Spleen (tissue), 13 donors: ENCODE results near the gene RRP1B. TPM values are rescaled to one million over a fixed set of nuclear protein-coding genes. Genes with fewer than 3 reads are reported as not detected.

Source experiments
- DNase-seq: peaks from one replicate; pipeline ENCODE4 v3.0.0-alpha.2; 2020
- H3K27ac ChIP-seq, 8 donors: fragments of 200-600 bp; sonication (generic) in 7 of 8; 1 replicate in 4 of 8; 2 replicates in 4 of 8; pipeline versions ENCODE4 v1.5.0 to v1.8.0; 2016 to 2021; ENCODE audit warnings: inconsistent platforms in 4 of 8, mild to moderate bottlenecking in 4 of 8, moderate library complexity in 1 of 8
- H3K27me3 ChIP-seq, 7 donors: fragments of 200-600 bp; sonication (generic) in 6 of 7; replicated peaks in 1 of 7; 1 replicate in 4 of 7; 2 replicates in 3 of 7; pipeline versions ENCODE4 v1.5.0 to v1.8.0; 2016 to 2021; ENCODE audit warnings: inconsistent platforms in 3 of 7, mild to moderate bottlenecking in 1 of 7
- H3K36me3 ChIP-seq, 6 donors: fragments of 200-600 bp; sonication (generic) in 5 of 6; 1 replicate in 4 of 6; 2 replicates in 2 of 6; pipeline versions ENCODE4 v1.5.0 to v1.8.0; 2016 to 2021; ENCODE audit warnings: inconsistent platforms in 2 of 6
- H3K4me1 ChIP-seq, 6 donors: fragments of 200-600 bp; sonication (generic) in 5 of 6; 1 replicate in 3 of 6; 2 replicates in 3 of 6; pipeline versions ENCODE4 v1.5.0 to v1.8.0; 2016 to 2021; ENCODE audit warnings: inconsistent platforms in 3 of 6
- H3K4me3 ChIP-seq, 8 donors: fragments of 200-600 bp; sonication (generic) in 7 of 8; 1 replicate in 4 of 8; 2 replicates in 4 of 8; pipeline versions ENCODE4 v1.5.0 to v1.8.0; 2016 to 2021; ENCODE audit warnings: inconsistent platforms in 4 of 8, mild to moderate bottlenecking in 4 of 8, moderate library complexity in 2 of 8
- H3K9me3 ChIP-seq, 8 donors: fragments of 200-600 bp; sonication (generic) in 7 of 8; 1 replicate in 4 of 8; 2 replicates in 4 of 8; pipeline versions ENCODE4 v1.5.0 to v1.8.0; 2016 to 2021; ENCODE audit warnings: inconsistent platforms in 4 of 8
- POLR2A ChIP-seq, 3 donors: fragments of 450-650 bp; IDR thresholded peaks; one replicate each; pipeline ENCODE4 v1.5.1; 2017; ENCODE audit warnings: antibody characterized with exemption in 3 of 3, mild to moderate bottlenecking in 1 of 3
- POLR2AphosphoS5 ChIP-seq, 3 donors: sonication (generic); formaldehyde crosslinking; IDR thresholded peaks; one replicate each; pipeline ENCODE4 v1.5.1; 2017; ENCODE audit warnings: antibody characterized with exemption in 3 of 3
- WGBS, 5 donors: extraction: QIAGEN DNeasy Blood & Tissue Kit in 3 of 5; methylation state at CpG; one replicate each; pipeline versions ENCODE4 v1.1.5 to v1.1.7; 2013 to 2018; 5-methylcytosine and 5-hydroxymethylcytosine counted together
- intact Hi-C: fragments of 100-400 bp; cut with DNase I; formaldehyde crosslinking; loops from one replicate; pipeline ENCODE4 v1.15.0; 2023; ENCODE audit warnings: low total_unique reads
- long read RNA-seq, 2 donors: transcript quantifications; one replicate each; lab custom pipeline, GENCODE V29; 2026
- polyA plus RNA-seq, 3 donors: library from polyadenylated mRNA; stranded (reverse); fragments of 200-250 nt; gene quantifications; one replicate each; pipeline ENCODE4 v1.2.1, GENCODE V29; 2013
- total RNA-seq, 7 donors: library from RNA; depleted of rRNA in 3 of 7; stranded (reverse); fragments of >200 nt in 3 of 7; fragmentation: NEBNext Ultra II Directional in 4 of 7; extraction: Animal tissue kit (Norgen Biotek cat#: 25700) in 4 of 7; gene quantifications; one replicate each; pipeline versions ENCODE4 v1.1.0 to v1.2.1, GENCODE V29; 2016 to 2021
- TF ChIP-seq, protein P1 (sequence below), 11 experiments: fragments of 200-600 bp in 7 of 11; fragments of 450-650 bp in 4 of 11; sonication (generic) in 4 of 11; IDR thresholded peaks in 8 of 11; conservative IDR thresholded peaks in 3 of 11; 1 replicate in 7 of 11; 2 replicates in 4 of 11; pipeline versions ENCODE4 v1.4.0 to v1.8.0; 2016 to 2021; ENCODE audit warnings: antibody characterized with exemption in 11 of 11, inconsistent platforms in 4 of 11, mild to moderate bottlenecking in 1 of 11
- donor health status: healthy with polysubstance abuse.
- donor health status: DM: no; HTN: no; CAD: no; lungs with moderate emphysema.
- donor health status: DM: no; HTN: no; CAD: no.
- donor health status: Bipolar disorder and iron deficiency.
- donor health status: healthy.
- donor health status: DM: no; HTN: no; CAD: no.
- donor health status: DM: yes; HTN: yes; CAD: no.

RRP1B gene
- total RNA-seq = 10 to 100 TPM; 25.3 to 28.9 (median 25.7) TPM
- polyA plus RNA-seq = 10 to 100 TPM in 2 of 3 donors, 1 to 10 TPM in 1; 7.9 to 11.6 (median 10.1) TPM
- long read RNA-seq, donor 1 = 0 reads
- long read RNA-seq, donor 2 = 0 reads

DNA sequence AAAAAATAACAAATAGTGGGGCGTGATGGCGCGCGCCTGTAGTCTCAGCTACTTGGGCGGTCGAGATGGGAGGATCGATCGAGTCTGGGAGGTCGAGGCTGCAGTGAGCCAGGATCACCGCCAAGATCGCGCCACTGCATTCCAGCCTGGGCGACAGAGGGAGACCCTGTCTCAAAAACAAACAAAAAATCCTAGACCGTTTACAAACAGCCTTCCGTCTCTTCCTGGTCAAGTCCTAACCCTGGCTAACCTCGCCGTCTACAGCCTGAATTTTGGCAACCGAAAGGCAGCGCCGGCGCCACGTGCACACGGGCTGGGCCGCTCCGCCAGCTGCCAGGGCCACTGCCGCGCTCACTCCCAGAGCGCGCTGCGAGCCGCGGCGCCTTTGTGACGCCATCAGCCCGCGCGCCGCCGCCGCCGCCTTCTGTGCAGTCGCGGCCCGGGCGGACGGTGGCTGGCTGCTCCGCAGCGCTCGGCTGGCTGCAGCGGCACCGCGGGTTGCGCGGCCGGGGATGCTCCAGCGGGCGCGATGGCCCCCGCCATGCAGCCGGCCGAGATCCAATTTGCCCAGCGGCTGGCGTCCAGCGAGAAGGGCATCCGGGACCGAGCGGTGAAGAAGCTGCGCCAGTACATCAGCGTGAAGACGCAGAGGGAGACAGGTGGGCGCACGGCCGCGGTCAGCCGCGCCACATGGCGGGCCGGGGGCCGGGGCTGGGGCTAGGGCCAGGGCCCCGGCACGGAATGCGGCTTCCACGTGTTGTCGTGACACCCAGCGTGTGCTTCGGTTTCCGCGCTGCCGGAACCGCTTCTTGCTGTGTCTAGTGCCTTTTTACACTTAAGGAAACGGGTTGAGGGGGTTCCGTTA lies at the start of gene RRP1B, which contains the start of gene HSF2BP:
TSS of gene RRP1B (plus strand) at position 425 of the 865 bp plus-strand sequence. CDS start at position 530, 105 bp downstream.
TSS of gene HSF2BP (minus strand) at position 353 of the 865 bp plus-strand sequence. CDS start 1,392 bp downstream, outside the sequence.
- H3K27ac ChIP-seq = peak within 1 kb of the TSS; percentile 59 to 92 (median 88)
- peak; percentile 95 for DNase-seq
- no peaks in the 10 kb centered on the region for H3K9me3 ChIP-seq
- H3K27me3 ChIP-seq = peaks cover 0 to 5% (median 0%) of the 10 kb centered on the region in 7 donors
- H3K4me1 ChIP-seq = peaks cover 12 to 70% (median 49%) of the 10 kb centered on the region in 6 donors
- TF ChIP-seq, protein P1, sequence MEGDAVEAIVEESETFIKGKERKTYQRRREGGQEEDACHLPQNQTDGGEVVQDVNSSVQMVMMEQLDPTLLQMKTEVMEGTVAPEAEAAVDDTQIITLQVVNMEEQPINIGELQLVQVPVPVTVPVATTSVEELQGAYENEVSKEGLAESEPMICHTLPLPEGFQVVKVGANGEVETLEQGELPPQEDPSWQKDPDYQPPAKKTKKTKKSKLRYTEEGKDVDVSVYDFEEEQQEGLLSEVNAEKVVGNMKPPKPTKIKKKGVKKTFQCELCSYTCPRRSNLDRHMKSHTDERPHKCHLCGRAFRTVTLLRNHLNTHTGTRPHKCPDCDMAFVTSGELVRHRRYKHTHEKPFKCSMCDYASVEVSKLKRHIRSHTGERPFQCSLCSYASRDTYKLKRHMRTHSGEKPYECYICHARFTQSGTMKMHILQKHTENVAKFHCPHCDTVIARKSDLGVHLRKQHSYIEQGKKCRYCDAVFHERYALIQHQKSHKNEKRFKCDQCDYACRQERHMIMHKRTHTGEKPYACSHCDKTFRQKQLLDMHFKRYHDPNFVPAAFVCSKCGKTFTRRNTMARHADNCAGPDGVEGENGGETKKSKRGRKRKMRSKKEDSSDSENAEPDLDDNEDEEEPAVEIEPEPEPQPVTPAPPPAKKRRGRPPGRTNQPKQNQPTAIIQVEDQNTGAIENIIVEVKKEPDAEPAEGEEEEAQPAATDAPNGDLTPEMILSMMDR (IDR thresholded peaks at IDR 0.05 in 8 of 11, conservative IDR thresholded peaks at IDR 0.05 in 3 of 11) = no peak
- TF ChIP-seq POLR2A (IDR thresholded peaks at IDR 0.05) = peak in 1 of 3 donors; percentile 21
- TF ChIP-seq POLR2AphosphoS5 (IDR thresholded peaks at IDR 0.05) = peak; percentile 82 to 89 (median 89)
- H3K36me3 ChIP-seq = peaks cover 0 to 32% (median 16%) of the 10 kb centered on the region in 6 donors
- intact Hi-C loops = no loop called here
- H3K4me3 ChIP-seq = peak within 1 kb of the TSS; percentile 92 to 100 (median 98)
- WGBS, 5 donors = 9 to 20% (median 11%) methylated on average over 44 to 92 of the region's 92 CpGs

GRCh38 chr21:43611598-43612369 lies 47.6 kb upstream of the RRP1B start:
- intact Hi-C loops = no loop called here
- Histone ChIP-seq H3K4me3 (no peak overlapping the region), H3K27me3 (no peaks in the 10 kb centered on the region), H3K4me1 (peaks cover 0 to 6% (median 0%) of the 10 kb centered on the region in 6 donors), H3K27ac (no peak overlapping the region), H3K36me3 (no peaks in the 10 kb centered on the region), H3K9me3 (no peaks in the 10 kb centered on the region)
- 50 to 62% (median 57%) methylated on average over 8 of the region's 8 CpGs for whole genome bisulfite sequencing, 5 donors
- TF ChIP-seq POLR2A (IDR thresholded peaks at IDR 0.05) = no peak
- TF ChIP-seq, protein P1 (IDR thresholded peaks at IDR 0.05 in 8 of 11, conservative IDR thresholded peaks at IDR 0.05 in 3 of 11) = peak in 9 of 11 experiments; percentile 43 to 69 (median 60)
- peak; percentile 78 for DNase-seq

DNA sequence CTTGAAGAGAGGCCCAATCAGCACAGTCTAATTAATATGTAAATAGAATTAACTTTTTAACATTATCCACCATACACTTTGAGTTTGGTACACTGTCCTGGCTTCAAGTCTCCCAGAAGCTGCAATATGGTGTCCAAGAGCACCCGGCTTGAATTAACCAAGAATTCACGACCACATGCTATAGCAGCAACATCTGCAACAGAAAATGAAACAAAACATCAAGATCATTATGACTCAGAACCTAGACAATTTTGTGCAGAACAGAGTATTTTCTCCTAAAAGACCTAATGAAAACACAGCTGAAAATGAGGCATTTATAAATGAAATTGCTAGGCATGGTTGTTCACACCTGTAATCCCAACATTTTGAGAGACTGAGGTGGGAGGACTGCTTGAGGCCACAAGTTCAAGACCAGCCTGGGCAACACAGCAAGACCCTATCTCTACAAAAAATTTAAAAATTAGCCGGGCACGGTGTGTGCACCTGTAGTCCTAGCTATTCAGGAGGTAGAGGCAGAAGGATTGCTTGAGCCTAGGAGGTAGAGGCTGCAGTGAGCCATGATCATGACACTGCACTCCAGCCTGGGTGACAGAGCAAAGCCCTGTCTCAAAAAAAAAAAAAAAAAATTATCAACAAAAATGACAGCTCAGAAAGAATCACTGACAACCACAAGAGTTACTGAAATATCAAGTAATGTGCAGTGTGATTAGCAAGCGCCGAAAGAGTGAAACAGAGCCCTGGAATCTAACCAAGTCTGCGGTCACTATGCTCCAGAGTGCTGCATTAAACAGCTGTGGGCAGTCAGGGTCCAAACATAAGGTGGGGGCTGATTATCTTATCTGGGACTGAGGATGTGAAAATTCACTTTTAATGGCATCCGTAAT lies 45.4 kb upstream of the RRP1B start:
- Histone ChIP-seq H3K36me3 (no peaks in the 10 kb centered on the region), H3K4me1 (peaks cover 0 to 6% (median 0%) of the 10 kb centered on the region in 6 donors), H3K27me3 (no peaks in the 10 kb centered on the region), H3K4me3 (no peak overlapping the region), H3K9me3 (no peaks in the 10 kb centered on the region), H3K27ac (no peak overlapping the region)
- TF ChIP-seq POLR2A (IDR thresholded peaks at IDR 0.05) (no peak), POLR2AphosphoS5 (IDR thresholded peaks at IDR 0.05) (no peak)
- TF ChIP-seq, protein P1 (IDR thresholded peaks at IDR 0.05 in 8 of 11, conservative IDR thresholded peaks at IDR 0.05 in 3 of 11) = no peak
- DNase-seq = no peak
- WGBS, 5 donors = 77 to 90% (median 86%) methylated on average over 8 of the region's 8 CpGs
- intact Hi-C loops = no loop called here
